SW480 (cell line): ENCODE measurements around the gene SHISA7.
"Not testable (repeated sequence)": the region's sequence is repeated elsewhere in the genome, so short reads cannot be mapped to it uniquely, and the experiment has no call there.

Experiments
- DNase-seq: peaks from one replicate; pipeline ENCODE4 v3.0.0-alpha.2; 2016; ENCODE audit warnings: low spot score

Gene SHISA7

DNA sequence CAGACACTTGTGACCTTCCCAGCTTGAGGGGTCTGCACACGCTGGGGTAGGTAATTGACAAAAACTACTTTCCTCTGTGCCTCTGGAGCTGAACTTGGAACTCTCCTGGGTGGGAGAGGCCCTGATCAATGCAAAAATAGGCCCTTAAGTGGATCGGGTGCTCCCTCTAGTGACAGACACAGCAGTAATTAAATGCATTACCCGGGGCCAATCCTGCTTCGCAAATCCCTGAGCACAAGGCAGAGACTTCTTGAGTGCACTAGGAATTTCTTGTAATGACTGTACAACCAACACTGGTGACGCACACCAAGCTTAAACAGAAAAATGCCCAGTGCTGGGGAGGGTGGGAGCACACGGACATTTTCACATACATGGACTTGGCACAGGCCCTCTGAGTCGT lies 24.9 kb downstream of the SHISA7 start:
- DNase-seq, result peak; percentile 79

DNA sequence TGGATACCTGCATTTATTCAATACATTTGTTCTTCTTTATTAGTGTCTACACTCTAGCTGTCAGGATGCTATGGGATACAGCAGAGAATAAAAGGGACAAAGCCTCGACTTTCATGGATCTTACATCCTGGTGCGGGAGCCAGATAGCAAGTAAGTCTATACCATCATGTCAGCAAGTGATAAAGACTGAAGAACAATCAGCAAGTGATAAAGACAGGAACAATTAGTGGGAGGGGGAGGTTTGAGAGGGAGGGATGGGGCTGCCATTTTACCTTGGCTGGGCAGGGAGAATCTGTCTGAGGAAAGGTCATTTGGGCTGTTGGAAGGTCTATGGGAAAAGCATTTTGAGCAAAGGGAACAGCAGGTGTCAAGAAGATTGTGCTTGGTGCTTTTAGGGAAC lies 32.9 kb downstream of the SHISA7 start:
- DNase-seq, result no peak

DNA sequence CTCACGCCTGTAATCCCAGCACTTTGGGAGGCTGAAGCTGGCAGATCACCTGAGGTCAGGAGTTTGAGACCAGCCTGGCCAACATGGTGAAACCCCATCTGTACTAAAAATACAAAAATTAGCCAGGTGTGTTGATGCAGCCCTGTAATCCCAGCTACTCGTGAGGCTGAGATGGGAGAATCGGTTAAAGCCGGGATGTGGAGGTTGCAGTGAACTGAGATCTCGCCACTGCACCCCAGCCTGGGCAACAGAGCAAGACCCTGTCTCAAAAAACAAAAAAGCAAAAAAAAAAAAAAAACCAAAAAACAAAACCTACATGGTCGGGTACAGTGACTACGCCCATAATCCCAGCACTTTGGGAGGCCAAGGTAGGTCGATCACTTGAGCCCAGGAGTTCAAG lies 33.9 kb downstream of the SHISA7 start:
- DNase-seq, result not testable (repeated sequence)

DNA sequence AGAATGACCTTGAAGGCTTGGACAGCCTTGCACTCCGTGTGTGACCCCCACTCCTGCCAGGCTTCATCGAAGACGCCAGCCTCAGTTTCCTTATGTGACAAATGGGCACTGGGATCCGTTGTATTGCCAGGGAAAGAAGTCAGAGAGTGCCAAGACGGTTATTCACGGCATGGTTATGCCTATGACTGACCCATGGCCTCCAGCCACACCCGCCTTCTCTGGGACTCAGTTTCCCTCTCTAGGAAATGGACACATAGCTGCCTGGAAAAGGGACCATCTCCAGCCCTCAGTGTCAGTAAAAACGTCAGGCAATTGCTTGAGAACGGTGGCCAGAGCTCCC lies 34.6 kb downstream of the SHISA7 start:
- no peak for DNase-seq

DNA sequence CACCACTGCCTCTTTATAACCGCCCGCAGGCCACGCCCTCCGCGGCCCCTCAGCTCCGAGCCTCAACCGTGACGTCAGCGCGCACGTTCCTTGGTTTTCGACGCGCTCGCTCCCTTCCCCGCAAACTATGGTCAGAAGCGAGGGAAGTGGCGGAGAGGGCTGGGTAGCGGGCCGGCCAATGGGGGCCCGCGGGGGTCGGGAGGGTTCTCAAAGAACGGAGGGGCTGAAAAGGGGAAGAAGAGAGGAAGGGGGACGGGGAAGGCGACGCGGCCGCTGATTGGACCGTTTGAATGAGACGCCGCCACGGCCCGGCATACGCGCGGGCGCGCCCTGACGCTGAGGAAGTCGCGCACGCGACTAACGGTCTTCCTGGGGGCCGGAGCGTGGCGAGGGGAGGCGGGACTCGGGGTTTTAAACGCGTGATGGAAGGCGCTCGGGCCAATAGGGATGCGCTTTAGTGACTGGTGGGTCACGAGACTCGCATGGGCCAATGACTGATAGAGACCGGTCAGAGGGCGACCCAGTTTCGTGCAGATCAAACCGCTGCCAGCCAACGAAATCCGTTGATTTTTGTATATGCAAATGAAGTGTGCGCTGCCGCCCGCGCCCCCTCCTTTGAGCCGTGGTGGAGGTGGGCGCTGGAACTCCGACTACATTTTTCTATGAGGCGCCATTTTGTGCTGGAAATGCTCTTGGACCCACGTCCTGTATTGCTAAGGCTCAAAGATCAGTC lies 35.1 kb downstream of the SHISA7 start:
- DNase-seq, result peak; percentile 100

DNA sequence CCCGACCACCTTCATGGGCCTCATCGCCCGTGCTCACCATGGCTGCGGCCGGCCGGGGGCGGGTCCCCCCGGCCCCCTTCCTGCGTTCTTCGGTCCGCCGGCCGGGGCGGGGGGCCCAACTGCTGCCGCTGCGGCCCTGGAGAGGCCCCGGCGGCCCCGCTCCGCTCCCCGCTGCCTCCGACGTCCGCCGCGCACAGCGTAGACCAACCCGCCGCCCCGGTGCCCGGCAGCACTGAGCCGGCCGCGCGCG lies 35.6 kb downstream of the SHISA7 start, which contains the start of gene UBE2S:
UBE2S (minus strand) TSS at position 239 of the 250 bp plus-strand sequence; CDS start at position 40, 199 bp downstream.
- DNase-seq, result not testable (repeated sequence)

DNA sequence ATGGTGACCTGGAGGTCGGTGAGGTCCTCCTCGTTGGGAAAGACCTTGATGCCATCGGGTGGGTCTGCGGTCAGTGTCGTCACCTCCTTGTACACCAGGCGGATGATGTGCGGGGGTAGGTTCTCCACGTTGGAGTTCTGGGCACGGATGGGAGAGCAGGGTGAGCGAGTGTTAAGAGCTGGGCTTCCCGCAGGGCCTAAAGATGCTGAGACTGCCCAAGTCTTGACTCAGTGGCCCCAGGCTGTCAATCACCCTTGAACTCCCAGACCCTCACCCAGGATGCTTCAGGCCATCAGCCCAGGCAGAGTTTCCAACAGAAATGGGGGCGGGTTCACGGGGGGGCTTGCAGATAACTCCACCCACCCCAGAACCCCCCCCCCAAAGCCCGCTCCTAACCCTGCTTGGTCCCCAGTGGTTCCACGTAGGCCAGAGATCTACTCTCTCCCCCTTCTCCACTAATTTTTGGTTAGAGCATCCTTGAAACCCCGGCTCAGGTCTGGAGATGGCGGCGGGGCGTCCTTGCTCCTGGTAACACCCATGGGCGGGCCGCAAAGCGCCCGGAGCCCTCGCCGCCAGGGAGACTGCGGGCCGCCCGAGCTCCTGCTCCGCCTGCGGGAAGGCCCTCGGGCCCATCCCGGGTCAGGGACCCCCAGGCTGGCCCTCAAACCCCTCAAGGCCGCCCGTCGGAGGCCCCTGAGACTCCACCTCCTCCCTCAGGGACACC lies 36.1 kb downstream of the SHISA7 start:
- no peak for DNase-seq

DNA sequence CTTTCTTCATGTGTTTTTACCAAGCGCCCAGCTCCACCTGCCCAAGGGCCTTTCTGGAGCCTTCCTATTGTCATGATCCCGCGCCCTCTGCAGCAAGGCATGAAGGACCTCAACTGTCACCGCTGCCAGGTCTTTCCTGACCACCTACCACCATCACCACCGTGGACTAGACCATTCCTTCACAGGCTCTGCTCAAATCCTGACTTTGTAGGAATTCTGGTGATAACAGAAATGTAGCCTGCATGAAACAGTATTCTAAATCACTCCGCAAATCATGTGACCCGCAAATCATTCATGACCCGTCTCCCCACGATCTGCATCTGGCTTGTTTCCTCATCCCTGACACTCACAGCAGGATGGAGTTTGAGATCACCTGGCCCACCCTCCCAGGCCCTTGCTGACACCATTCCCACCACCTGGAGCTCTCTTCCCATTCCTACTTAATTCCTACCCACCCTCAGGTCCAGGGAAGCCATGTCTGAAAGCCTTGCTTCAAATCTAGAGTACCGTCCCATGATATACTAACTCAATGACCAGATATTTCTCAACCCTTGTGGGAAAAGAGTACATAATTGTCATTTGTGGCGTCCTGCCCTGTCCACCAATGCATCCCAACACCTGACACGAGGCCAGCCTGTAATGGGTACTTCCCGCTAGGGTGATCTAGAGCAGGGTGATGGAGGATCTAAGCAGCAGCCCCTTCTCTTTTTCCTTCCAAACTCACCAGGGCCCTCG lies 36.8 kb downstream of the SHISA7 start:
- DNase-seq, result no peak

DNA sequence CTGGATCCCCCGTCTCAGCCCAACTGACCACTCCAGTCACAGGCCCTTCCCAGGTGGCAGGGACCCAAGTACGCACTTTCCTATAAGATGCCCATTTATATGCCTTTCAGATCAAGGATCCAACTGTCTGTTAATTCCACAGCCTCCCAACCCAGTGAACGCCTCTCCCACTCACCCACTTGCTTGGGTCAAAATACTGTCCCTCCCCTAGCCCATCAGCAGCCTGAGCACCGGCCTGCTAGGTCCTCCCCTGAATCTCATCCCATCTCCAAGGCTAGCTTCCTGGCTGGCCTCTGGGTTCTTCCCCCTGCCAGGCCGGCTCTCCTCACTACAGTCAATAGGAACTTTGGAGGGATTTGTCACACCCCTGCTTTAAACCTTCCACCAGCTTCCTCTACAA lies 37.5 kb downstream of the SHISA7 start:
- no peak for DNase-seq

DNA sequence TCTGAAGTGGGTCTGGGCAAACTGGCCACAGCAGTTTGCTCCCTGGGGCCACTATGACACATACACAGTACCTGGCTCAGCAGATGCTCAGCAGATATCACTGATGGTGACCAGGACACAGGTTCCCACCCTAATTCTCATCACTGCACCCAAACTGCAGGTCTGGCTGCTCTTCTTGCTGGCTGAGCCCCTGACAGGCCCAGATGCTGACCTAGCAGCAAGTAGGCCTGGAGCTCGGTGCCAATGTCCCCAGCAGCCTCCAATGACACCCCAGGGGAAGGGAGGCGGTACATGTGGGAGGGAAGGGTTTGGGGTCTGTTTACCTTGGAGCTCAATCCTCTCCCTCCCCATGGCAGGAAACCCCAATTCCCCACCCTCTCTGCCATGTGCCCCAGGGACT lies 40.6 kb downstream of the SHISA7 start:
- DNase-seq, result no peak

DNA sequence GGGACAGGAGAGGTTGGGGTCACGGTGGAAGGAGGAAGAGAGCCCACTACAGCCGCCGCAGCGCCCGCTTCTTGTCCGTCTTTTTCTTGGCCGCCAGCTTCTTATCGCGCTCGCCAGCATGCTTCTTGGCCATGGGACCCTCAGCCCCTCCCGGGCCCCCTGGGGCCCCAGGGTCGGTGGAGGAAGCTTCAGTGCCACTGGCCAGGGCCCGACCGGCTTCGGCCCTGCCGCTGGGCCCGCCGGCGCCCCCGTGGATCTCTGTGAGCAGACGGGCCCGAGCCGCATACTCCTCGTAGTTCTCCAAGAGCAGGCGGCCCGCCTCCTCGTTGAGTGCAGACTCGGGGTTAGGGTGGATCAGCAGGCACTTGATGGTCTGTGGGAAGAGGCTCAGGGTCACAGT lies 41.7 kb downstream of the SHISA7 start:
- not testable (repeated sequence) for DNase-seq

DNA sequence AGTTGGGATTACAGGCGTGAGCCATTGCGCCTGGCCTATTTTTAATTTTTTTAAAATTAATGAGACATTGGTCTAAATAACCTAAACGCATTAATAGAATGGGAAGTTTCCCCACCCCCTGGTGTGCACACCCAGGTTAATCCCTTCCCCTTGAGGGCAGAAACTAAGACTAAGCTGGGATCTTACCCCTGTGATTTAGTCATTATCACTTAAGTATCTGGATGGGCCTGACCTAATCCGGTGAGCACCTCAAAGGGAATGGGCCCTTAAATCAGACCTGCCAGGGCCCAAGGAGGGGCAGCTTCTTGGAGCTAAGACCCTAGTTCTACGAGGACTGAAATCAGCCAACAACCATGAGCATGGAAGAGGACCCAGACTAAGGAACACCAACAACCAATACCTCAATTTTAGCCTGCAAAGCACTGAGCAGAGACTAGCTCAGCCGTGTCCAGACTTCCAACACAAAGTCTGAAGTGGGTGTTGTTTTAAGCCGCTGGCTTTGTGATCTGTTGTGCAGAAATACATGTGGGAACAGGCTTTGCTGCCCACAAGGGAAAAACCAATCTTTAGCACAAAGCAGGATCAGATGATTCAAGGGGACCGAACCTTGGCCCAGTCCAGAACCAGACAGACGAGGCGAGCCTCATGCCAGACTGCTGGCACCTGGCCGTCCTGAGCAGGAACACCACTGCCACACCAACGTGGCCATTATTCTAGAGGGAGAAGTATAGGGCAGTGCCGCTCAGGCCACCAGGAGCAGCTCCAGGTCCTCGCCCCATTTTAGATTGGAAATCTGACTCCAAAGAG lies 42.6 kb downstream of the SHISA7 start:
- no peak for DNase-seq

DNA sequence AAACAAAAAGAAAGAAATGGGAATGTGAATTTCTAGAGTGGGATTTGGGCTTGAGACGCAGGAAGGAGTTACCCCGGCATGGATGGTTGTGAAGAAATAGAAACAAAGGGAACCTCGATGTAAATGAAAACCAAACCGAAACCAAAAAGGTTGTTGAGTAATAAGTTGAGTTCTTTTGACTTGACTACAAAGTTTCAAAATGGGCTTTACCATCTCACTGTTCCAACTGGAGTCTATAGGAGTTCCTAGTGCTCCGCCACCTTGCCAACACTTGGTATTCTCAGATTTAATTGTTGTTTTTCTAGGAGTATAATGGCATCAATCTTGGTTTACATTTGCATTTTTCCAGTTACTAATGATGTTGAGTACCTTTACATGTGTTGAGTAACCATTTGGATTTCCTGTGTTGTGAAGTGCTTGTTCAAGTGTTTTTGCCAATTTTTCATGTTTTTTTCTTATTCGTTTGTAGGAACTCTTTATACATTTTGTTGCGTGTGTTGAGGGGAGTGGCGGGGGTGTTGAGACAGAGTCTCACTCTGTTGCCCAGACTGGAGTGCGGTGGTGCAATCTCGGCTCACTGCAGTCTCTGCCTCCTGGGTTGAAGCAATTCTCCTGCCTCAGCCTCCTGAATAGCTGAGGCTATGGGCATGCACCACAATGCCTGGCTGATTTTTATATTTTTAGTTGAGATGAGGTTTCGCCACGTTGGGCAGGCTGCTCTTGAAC lies 44.7 kb downstream of the SHISA7 start:
- DNase-seq, result no peak

DNA sequence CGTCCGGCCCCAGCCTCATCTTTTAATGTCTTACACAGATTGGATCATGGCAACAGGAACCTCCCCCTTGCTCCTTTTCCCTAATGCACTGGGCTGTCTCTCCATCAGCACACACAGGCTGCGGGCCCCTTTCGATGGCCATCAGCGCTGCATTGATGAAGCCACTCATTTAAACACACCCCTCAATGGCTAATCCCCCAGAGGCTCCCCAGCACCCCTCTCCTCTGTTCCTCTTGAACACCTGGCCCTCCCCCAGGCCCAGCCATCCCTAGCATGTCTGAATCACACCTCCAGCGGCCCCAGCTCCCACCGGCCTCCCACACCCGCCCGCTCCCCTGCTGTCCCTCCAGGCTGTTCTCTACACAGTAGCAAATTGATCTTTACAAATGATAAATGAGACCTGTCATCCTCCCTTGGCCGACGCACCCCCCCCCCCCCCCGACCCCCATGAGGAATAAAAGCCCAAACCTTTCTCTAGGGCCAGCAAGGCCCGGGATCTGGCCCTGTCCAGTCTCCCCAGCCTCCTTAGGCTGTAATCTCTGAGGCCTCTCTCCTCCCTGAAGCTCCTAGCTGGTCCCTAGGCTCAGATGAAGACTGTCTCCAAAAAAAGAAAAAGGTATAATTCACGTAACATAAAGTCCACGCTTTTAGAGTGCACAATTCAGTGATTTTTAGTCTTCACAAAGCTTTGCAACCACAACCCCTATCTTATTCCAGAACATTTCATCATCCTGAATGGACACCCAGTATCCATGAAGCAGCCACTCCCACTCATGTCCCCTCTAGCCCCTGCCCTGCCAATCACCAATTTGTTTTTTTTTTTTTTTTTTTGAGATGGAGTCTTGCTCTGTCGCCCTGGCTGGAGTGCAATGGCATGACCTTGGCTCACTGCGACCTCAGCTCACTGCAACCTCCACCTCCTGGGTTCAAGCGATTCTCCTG lies 50.0 kb downstream of the SHISA7 start:
- no peak for DNase-seq

DNA sequence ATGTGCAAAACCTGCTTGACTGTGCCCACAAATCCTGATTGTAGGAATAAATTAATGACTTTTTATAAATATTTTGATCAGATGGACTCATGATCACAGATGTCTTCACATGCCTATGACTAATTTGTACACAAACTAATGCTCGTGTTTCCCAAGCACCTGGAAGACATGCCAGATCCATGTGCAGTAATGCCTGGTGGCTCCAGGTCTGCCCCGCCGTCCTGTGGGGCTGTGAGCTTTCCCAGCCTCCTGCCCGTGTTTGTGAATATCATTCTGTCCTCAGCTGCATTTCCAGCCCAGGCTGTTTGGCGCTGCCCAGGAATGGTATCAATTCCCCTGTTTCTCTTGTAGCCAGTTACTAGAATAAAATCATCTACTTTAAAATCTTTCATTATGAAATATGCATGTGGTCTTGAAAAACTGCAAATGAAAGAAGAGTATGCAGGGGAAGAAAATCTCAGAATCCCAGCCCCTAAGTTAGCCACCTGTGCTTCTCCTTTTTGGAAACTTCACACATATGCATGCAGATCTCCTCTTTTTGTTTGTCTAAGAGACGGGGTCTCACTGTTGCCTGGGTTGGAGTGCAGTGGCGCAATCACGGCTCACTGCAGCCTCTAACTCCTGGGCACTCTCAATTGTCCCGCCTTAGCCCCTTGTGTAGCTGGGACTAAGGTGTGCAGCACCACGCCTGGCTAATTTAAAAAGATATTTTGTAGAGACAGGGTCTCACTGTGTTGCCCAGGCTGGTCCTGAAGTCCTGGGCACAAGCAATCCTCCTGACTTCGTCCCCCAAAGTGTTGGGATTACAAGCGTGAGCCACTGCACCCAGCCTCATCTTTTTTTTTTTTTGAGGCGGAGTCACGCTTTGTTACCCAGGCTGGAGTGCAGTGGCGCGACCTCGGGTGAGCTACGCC lies 51.1 kb downstream of the SHISA7 start:
- no peak for DNase-seq

DNA sequence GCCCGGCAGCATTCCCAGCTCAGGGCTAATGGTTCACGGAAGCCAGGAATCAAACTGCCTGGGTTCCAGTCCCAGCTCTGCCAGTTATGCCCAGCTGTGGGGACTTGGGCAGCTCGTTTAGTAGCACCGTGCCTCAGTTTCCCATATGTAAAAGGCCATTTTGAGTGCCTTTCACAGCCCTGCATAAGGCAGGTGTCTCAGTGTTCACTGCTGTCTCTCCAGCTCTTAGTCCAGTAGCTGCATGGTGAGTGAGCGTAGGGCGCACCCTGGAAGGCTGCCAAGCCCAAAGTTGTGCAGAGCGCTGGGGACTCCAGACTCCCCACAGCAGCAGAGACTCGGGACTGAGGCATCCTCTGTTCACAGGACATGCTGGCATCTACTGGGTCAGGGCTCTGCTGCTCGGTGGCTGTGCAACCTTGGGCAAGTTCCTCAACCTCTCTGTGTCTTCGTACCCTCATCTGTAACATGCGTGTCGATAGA lies 51.9 kb downstream of the SHISA7 start:
- no peak for DNase-seq

DNA sequence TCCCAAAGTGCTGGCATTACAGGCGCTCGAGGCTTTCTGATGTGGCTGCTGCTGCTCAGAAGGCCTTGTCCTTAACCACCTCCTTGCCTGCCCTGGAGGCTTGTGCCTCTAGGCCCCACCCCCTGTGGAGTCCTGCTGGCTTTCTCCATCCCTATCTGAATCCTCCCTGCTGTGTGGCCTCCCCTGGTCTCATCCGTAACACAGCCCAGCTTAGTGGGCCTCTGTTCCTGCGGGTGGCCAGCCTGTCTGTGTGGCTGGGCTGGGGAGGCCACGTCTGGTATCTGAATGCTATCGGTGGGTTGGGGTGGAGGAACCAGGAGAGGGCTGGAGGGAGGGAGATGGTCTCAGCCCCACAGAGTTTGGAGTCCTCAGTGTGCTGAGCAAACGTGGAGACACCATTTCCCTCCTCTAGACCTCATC lies 52.6 kb downstream of the SHISA7 start:
- DNase-seq, result no peak

DNA sequence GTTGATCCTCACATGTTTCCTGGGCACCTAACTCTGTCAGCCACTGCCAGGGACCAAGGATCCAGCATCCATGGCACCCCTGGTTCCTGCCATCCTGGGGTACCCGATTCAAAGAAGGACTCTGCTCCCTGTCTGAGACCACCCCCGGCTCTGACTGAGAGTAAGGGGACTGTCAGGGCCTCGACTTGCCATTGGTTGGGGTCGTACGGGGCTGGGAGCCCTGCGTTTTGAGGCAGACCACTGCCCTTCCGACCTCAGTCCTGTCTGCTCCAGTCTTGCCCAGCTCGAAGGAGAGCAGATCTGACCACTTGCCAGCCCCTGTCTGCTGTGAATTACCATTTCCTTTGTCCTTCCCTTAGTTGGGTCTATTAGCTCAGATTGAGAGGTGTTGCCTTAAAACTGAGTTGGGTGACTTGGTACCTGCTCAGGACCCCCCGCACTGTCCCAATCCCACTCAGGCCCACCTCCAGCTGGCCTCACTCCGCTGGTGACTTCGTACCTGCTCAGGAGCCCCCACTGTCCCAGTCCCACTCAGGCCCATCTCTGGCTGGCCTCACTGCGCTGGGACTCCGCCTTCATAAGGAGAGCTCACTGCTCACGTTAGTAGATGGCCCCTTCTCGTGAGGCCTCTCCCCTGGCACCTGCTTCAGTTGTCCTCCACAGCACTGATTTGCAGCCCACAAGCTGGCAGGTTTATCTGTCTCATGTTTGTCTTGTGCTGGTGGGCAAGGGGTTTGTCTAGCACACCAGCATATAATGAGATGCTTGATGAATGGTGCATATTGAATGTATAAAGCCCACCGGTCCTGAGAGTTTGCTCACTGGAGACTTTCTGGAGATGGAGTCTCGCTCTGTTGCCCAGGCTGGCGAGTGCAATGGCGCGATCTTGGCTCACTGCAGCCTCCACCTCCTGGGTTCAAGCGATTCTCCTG lies 53.4 kb downstream of the SHISA7 start:
- DNase-seq, result no peak
